HG03521 (cell line): ENCODE measurements around the gene BTF3.
"Not testable (repeated sequence)": the region's sequence is repeated elsewhere in the genome, so short reads cannot be mapped to it uniquely, and the experiment has no call there.

Experiments
- ATAC-seq: cut with Tn5 transposase; IDR thresholded peaks from one replicate; pipeline ENCODE4 v1.9.1; 2021; ENCODE audit warnings: mild to moderate bottlenecking, moderate library complexity; ENCODE audit not compliant: unreplicated experiment

Gene BTF3

DNA sequence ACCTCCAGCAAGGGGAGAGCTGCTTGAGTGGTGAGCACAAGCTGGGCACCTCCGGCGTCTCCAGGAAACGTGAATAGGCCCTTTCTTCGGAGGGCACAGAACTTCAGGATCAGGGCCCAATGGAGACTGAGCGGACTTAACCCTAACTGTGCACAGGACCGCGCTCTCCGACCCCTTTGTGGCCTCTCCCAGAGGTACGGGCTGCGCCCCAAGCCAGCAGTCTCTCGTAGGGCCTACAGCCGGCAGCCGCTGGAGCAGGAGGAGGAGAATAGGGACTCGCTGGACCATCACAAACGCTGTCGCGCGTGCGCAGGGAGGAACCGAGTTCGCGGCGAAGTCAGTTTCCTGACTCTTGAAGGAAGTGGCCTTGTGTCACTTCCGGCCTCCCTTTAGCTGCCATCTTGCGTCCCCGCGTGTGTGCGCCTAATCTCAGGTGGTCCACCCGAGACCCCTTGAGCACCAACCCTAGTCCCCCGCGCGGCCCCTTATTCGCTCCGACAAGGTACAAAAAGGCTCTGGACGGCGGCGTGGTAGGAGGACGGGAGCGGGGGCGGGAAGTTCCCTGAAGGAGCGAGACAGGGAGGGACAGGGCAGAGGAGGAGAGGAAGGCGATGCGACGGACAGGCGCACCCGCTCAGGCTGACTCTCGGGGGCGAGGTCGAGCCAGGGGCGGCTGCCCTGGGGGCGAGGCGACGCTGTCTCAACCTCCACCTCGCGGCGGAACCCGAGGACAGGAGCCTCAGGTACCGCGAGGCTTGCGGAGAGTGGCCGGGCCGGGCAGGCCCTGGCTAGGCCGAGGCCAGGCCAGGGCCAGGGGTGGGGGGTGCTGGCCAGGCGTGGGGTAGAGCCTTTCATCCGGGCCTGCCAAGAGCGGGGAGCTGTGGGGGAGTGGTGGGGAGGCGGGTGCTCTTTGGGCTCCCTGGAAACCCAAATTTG is at the start of gene BTF3:
Gene BTF3, plus strand, starts transcription at position 386 of the 936 bp plus-strand sequence. Its CDS starts 226 bp downstream, at position 612.
- ATAC-seq, result peak; percentile 92

DNA sequence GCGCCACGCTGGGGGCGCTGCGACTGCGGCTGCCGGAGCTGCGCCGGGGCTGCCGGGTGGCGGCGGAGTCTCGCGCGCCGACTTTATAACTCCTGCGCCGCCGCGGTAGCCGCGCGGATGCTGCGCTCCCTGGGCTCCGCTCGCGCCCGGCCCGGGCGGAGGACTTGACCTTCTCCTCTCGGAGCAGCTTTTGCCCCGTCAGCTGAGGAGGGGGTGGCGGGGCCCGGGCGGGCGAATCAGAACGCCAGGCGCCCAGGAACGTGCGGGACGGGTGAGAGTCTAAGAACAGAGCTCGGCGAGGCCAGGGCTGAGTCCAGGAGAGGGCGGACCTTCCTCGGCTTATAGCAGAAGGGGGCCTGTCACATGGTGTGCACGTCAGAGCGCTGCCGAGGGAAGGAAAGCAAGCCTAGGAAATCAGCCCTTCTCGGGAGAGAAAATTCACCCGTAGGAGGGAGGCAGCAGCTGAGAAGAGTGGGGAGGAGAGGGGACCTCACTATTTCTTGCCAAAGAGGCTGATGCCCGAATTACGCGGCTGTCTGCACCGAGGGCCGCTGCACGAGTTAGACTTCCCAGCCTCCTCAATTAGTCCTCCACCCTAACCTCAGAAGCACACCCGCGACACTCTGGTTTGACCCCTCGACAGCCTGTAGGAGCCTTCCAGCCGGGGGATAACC is 49.6 kb upstream of the BTF3 start, which contains the start of gene FOXD1:
Gene FOXD1, minus strand, starts transcription at position 315 of the 674 bp plus-strand sequence. CDS start 415 bp downstream, outside the sequence.
- ATAC-seq, result peak; percentile 36

DNA sequence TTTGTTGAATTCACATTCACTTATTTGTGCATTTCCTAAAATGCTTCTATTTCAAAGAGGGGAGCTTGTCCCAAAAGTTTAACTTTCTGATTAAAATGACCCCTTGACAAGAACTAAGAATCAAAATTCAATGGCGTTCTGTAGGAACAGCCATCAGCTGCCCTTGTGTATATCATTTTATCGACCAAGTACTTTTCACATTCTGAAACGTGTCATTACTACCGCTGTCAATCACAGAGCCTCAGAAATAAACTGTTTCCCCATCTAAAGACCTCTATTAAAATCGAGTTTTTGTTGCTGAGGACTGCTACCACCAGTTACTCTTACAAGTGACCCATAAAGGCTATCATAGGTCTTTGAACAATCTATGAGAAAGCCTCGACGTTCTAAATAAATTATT is 48.1 kb upstream of the BTF3 start:
- no peak for ATAC-seq

DNA sequence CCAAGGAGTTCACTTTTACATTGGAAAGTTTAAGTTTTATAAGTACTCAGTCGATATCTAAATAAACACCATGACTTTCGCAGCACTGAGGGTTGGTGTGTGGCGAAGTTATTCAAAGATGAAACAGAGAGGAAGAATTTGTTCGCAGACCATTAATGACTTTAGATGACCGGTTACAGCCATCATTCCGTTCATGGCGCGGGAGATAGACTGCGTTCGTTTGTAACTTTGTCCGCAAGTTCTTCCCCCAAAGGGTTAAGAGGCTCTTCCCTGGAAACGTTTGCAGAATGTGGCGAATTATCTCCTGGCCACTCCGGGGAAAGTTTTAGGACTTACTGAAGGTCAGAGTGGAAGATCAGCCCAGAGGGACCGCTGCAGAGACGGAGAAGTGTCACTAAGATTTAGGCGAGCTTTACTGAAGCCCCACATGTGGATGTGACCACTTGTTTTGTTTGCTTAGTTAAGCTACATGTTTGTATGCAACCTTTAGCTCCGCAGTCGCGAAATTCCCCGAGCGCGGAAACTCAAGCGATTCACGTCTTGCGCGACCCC is 47.5 kb upstream of the BTF3 start:
- no peak for ATAC-seq

DNA sequence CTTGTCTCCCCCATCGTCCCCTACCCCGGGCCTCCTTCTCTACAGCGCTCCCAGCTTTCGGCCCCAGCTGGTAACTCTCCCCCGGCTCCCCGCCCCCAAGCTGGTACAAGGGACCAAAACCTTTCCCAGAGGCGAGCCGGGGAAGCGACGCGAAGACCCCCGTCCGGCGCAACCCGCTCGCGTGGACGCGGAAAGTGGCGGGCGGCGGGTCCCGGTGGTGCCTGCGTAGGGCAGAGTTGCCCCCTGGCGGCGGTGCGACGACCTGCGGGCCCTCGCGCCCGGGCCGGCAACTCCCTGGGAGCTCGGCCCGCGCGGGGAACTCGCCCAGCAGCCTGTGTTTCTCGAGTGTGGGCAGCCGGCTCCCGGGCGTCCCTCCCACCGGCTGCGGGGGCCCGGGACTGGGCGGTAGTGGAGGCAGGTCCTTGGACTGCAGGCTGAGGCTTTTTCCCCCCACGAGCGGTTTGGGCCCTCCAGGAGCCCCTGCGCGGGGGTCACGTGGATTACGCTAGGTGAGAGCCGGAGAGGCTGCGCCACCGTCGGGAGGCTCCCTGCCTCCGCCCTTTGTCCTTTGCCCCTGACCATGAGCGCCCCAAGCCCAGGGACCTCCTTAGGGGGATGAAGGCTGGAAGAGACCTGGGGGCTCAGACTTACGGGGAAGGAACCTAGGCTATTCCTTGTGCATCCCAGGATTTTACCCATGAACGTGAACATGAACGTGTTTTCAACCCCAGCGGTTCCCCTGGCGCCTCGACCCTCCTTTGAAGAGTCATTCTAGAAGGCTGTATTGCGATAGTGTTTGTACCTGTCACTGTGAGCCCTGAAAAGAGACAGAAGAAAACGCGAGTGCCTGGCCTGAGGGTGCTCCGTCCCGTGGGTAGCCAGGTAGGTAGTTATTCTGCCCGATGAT is 46.8 kb upstream of the BTF3 start:
- no peak for ATAC-seq

DNA sequence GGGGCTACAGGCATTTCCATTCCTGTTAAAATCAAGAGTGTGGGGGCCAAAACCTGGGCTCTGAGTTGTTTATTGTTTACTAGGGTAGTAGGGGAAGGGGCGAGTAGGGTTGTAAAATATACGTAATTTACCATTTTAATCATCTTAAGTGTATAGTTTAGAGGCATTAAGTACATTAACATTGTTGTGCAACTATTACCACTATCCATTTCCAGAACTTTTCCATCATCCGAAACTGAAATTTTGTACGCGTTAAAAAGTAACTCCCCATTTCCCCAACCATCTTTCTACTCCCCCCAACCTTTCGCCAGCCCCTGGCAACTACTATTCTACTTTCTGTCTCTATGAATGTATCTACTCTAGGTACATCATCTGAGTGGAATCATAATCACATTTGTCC is 46.0 kb upstream of the BTF3 start:
- ATAC-seq, result no peak

DNA sequence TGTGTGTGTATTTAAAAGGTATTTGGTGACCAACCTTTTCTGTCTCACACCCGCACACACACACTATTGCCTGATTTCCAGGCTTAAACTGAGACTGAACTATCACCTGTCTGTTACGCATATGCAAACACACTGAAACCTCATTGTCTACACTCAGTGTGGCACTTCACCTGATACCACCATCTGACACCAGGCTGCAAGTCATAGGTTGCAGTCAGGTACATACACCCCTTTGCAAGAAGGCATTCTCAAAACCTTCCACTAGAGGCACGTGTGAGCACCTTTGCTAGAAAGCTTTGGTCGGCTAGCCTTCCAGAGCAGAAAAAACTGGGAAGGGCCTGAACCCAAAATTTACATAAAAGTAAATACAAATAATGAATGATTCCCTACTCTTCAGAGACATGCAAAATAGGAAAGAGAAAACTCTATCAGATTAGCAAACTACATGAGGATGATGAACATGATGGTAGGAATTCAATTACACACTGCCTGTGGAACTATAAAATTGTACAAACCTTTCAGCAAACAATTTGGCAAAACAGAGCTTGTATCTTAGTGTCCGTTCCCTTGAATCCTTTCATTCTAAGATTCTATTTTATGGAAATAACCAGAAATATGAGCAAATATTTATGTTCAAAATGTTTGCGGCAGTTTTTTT is 43.7 kb upstream of the BTF3 start:
- peak; percentile 57 for ATAC-seq

DNA sequence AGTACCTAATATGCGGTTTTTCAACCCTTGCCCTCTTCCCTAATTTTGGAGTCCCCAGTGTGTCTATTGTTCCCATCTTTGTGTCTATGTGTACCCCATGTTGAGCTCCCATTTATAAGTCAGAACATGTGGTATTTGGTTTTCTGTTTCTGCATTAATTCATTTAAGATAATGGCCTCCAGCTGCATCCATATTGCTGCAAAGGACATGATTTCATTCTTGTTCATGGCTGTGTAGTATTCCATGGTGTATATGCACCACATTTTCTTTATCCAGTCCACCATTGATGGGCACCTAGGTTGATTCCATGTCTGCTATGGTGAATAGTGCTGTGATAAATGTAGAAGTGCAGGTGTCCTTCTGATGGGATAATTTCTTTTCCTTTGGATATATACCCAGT is 41.8 kb upstream of the BTF3 start:
- not testable (repeated sequence) for ATAC-seq

DNA sequence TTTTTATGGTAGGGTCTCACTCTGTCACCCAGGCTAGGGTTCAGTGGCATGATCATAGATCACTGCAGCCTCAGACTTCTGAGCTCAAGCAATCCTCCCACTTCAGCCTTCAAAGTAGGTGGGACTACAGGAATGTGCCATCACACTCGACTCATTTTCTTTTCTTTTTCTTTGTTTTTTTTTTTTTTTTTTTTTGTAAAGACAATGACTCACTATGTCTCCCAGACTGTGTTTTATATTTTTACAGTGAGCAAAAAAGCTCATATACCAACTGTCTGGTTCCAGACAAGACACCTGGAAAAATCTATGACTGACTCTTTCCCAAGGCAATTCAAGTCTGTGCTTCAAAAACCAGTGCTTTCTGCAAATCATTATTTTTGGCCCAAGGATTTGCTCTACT is 38.9 kb upstream of the BTF3 start:
- ATAC-seq, result no peak

DNA sequence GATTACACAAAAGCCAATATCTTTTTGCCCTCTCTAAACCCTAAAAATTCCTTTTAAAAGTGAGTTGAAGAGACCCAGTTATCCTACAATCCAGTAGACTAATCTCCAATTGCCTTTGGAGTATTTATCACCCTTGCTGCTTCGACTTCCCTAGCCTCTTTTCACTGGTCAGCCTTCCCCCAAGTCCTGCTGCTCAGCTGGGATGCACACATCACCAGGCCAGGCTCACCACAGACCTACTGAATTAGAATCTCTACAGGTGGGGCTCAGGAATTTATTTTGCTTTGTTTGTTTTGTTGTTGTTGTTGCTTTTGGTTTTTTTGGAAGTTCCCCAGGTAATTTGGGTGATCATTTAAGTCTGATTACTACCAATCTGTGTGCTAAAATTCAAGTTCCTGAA is 38.1 kb upstream of the BTF3 start:
- no peak for ATAC-seq

DNA sequence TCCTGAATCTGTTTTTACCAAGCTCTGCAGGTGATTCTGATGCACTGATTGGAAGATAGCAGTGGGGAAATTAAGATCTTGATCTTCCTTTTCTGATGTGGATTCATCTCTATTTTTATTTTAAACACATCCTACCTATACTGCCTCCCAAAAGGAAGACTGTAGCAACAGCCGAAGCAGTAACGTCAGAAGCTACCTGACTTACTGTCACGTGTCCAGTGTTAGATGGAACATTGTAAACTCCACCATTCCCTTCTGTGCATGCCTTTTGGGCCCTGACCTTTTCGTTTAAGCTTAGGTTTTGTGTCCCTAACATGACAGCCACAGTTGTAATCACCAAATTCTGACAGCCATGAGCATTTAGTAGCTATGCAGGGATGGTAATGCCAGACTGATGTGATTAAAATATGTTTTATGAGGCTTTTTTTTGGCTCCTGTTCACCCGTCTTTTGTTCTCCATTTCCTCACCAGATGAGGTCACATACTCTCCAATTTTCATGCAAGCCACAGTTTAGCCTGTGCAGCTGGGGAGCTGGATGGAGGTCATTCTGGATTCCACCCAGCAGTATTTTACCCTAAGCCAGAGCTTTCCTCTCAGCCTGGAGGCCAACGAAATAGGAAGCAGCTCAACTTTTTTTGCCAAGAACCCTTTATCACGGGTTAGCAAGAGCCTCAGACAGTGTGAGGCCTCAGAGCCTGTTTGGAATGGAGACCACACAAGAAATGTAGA is 34.1 kb upstream of the BTF3 start:
- ATAC-seq, result no peak

DNA sequence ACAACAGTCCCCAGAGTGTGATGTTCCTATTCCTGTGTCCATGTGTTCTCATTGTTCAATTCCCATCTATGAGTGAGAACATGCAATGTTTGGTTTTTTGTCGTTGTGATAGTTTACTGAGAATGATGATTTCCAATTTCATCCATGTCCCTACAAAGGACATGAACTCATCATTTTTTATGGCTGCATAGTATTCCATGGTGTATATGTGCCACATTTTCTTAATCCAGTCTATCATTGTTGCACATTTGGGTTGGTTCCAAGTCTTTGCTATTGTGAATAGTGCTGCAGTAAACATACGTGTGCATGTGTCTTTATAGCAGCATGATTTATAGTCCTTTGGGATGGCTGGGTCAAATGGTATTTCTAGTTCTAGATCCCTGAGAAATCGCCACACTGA is 29.6 kb upstream of the BTF3 start:
- not testable (repeated sequence) for ATAC-seq

DNA sequence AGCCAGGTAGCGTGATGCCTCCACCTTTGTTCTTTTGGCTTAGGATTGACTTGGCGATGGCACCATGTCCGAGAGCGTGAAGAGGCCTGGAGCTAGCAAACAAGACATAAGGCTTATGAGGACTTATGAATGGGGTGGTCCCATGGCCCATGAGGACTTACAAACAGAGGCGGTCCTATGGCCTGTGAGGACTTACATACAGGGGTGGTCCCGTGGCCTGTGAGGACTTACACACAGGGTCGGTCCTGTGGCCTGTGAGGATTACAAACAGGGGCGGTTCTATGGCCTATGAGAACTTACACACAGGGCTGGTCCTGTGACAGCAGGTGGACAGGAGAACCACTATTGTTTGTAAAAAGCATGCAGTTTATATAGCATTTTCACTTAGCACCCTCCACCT is 28.4 kb upstream of the BTF3 start:
- no peak for ATAC-seq

DNA sequence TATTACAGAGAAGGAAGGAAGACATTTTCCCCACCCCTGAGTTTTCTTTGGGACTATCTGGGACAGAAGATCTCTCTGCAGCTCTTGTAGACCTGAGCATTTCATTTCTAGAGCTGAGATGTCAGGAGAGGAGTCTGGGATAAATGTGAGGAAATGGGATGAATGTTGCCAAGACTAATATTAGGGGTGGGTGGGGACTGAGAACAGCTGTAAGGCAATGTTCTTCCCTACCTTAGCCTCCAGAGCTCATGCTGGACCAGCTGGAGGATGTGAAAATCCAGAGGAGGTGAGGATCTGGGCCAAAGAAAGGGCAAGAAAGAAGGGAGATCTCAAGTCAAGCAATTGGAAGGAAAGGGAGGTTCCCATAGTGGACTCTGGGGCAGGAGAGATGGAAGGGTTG is 26.6 kb upstream of the BTF3 start:
- ATAC-seq, result no peak

DNA sequence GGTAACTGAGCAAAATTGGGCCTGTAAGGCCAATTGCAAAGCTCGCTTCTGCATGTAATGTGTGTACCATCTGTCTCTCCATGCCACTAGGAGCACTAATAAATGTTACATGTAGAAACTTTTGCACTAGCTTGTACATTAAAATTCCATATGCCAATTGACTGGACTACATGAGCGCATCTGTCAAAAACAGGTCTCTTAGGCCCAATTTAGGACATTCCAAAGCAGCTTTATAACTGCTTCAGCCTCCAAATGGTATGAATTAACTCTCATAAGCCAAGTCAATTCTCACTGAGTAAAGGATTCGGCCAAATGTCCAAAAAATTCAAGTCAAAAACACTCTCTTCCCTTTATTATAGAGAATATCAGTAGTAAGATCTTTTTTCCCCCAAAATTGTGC is 26.1 kb upstream of the BTF3 start:
- ATAC-seq, result no peak

DNA sequence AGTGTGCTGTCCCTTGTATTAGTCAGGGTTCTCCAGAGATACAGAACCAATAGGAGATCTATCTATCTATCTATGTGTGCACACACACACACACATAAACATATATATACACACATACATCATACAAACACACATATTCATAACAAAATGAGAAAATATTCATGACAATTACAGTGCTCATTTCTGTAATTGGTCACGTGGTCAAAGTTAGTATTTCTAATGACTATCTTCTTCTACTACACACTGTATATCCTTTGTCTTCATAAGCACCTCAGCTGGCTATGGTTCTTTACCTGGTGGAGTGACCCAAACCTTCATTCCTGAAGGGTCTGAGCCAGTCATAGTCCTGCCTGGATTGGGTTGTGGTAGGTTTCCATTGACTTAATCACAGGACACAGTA is 17.7 kb upstream of the BTF3 start:
- ATAC-seq, result no peak

DNA sequence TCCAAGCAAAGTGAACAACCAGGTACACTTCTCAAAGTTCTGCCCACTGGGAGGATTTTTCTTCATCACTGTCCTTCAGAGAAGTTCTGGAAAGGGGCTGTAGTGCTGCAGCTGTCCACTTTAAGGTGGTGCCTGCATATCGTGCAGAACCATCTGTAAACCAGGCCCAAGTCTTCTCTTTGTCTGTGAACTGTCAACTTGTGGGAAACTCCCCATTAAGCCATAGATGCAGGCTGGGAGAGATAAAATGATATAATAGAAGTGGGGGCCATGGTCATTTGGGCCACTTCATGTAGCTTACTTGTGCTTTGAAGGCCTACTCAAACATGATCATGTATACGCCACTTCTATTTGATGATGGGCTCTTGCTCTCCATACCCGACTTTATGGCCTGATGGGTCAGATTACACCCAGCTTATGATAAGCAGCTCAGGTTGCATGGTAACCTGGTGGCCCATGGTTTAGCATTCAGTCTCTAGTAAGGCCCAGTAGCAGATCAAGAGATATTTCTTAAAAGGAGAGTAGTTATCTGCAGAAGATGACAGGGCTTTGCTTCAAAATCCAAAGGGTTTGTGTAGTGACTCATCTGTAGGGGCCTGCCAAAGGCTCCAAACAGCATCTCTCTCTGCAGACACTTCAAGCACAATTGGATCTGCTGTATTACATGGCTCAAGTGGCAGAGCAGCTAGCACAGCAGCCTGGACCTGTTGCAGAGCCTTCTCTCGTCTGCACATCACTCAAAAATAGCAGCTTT is 15.7 kb upstream of the BTF3 start:
- no peak for ATAC-seq

DNA sequence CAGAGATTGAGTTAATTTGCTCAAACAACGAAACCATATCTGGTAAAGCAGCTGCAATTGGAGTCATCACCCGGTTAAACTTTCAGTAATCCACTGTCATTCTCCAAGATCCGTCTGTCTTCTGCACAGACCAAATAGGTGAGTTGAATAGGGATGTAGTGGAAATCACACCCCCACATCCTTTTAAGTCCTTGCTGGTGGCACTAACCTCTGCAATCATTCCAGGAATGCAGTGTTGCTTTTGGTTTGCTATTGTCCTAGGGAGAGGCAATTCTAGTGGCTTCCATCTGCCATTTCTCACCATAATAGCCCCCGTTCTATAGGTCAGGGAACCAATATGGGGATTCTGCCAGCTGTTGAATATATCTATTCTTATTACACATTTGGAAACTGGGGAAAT is 14.6 kb upstream of the BTF3 start:
- no peak for ATAC-seq

DNA sequence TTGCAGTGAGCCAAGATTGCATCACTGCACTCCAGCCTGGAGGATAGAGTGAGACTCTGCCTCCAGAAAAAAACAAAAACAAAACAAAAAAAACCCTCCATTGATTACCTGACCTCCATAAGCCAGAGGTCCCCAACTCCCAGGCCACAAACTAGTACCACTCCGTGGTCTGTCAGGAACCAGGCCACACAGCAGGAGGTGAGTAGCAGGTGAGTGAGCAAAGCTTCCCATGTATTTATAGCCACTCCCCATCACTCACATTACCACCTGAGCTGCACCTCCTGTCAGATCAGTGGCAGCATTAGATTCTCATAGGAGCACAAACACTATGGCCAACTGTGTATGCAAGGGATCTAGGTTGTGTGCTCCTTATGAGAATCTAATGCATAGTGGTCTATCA is 13.7 kb upstream of the BTF3 start:
- no peak for ATAC-seq
